Stimulated activated CD8-positive, alpha-beta memory T cell treated with anti-CD3 and anti-CD28 coated beads, Interleukin-15, amount 100 ng/mL, for 48 hours (primary cell): ENCODE data around the gene PPP2R3A.
"Not testable (repeated sequence)": the region's sequence is repeated elsewhere in the genome, so short reads cannot be mapped to it uniquely, and the experiment has no call there.

Experiments used
- DNase-seq, 2 donors: peaks; one replicate each; pipeline ENCODE4 v3.0.0-alpha.2; 2020; ENCODE audit warnings: low read depth in 2 of 2

Gene PPP2R3A

DNA sequence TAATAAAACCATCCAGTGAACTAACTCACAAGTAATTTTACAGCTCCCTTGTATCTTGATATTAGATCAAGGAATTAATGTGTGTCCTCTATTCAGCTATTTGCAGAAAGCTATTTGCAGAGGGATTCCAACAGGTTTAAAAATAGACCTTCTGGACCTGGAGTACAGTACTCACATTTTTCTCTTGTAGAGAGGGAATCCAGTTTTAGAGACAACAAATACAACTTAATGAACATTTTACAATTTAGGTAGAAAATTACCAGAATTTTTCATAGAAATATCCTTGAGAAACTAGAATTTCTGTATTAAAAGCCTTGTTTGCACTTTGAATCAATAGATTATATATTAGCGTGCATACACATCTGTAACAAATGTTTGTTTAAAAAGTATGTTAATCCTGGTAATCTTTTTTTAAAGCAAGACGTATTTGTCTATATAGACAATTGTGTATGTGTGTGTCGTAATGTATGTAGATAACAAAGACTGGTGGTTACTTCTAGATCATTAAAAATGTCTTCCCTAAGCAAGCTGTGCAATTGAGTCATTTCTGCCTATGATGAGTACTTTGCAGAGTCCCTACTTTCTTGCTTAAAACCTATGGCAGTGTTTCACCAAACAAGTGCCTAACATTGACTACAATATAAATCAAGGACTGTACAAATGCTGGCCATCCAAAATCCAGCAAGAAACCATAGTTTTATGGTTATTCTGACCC, 57.9 kb downstream of the PPP2R3A start:
- DNase-seq = no peak

GRCh38 chr3:136036306-136036705, 70.8 kb downstream of the PPP2R3A start:
- DNase-seq = no peak

GRCh38 chr3:136038668-136039067, 73.1 kb downstream of the PPP2R3A start:
- DNase-seq = no peak

- DNase-seq = no peak
Observed at GRCh38 chr3:136042608-136043221, 77.2 kb downstream of the PPP2R3A start.

DNA sequence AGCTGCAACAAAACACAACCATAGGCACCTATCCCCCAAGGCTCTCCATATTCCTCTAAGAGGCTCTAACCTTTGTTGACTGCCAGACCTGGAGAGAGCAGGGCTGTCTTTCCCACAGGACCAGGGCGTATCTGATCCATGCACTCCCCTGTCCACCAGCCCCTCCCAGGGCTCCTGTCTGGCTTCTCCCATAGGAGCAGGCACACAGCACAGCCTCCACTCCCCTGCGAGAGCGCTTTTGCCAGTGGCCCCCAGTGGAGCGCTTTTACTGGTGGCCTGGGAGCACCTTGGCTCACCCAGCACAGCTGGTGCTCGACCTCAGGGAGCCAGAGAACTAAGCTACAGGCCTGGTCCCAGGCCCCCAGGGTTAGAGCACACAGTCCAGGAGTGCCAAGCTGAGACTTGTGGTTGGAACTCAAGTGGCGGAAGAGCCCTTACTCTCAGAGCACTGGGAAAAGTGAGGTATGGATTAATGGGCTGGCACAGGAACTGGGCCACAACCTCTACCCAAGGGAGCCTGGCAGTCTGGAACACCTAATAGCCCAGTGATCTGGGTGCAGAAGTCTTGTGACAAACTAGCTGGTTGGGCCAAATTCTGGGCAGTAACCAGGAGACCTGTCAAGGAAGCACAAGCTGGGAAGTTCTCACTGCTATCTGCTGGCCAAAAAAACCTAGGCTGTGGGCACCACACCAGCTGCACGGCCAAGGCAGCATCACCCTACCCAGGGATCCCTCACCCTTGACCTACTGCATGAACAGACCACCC, 79.6 kb downstream of the PPP2R3A start:
- DNase-seq = no peak

DNA sequence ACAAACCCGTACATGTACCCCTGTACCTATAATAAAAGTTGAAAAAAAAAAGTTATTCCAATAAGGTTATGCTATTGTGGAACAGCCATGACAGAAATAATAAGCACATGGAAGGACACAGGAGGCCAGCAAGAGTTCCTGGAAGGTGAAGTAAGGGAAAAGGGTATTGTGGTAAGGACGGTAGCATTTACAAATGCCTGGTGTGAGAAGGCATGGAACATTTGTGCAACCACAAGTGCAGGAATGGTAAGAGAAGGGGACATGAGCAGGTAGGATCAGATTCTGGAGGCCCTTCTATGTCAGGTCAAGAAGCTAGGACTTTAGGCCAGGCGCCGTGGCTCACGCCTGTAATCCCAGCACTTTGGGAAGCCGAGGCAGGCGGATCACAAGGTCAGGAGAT, 82.5 kb downstream of the PPP2R3A start:
- DNase-seq = no peak

DNA sequence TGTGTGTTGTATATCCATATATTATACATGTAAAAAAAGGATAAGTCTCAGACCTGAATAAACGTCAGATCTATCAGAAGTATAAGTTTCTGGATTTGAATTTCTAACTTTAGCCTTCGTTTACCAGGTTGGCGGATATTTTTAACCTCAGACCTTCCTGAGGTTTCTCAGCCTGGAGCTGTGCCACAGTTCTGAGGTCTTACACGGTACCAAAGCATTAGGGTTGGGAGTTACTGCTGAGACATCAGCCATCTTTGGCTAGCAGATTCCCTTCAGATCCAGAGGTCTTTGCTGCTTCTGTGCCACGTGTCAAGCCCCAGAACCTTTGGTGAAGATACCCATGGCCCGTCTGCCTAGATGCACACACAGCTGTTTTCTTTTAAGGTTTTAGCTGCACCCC, 84.7 kb downstream of the PPP2R3A start:
- DNase-seq = no peak

GRCh38 chr3:136055491-136055890, 90.0 kb downstream of the PPP2R3A start:
- DNase-seq = no peak

GRCh38 chr3:136067211-136067610, 101.7 kb downstream of the PPP2R3A start:
- no peak for DNase-seq

DNA sequence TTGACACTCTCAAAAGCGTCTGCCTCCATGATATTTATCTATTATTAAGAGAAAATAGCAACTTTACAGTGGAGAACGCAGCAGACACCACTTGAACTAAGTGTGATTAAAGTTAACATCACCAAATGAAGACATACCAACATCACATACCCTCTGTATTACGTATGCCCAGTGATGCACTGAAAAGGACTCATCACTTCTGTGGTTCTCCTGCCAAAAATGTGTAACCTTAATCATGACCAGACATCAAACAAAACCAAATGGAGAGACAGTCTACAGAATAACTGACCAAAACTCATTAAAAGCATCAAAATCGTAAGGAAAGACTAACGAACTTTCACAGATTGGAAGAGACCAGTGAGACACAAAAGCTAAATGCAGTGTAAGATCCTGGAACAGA, 103.2 kb downstream of the PPP2R3A start:
- DNase-seq = no peak

GRCh38 chr3:136069933-136070332, 104.4 kb downstream of the PPP2R3A start:
- DNase-seq = no peak

GRCh38 chr3:136070334-136070733, 104.8 kb downstream of the PPP2R3A start:
- DNase-seq = no peak

DNA sequence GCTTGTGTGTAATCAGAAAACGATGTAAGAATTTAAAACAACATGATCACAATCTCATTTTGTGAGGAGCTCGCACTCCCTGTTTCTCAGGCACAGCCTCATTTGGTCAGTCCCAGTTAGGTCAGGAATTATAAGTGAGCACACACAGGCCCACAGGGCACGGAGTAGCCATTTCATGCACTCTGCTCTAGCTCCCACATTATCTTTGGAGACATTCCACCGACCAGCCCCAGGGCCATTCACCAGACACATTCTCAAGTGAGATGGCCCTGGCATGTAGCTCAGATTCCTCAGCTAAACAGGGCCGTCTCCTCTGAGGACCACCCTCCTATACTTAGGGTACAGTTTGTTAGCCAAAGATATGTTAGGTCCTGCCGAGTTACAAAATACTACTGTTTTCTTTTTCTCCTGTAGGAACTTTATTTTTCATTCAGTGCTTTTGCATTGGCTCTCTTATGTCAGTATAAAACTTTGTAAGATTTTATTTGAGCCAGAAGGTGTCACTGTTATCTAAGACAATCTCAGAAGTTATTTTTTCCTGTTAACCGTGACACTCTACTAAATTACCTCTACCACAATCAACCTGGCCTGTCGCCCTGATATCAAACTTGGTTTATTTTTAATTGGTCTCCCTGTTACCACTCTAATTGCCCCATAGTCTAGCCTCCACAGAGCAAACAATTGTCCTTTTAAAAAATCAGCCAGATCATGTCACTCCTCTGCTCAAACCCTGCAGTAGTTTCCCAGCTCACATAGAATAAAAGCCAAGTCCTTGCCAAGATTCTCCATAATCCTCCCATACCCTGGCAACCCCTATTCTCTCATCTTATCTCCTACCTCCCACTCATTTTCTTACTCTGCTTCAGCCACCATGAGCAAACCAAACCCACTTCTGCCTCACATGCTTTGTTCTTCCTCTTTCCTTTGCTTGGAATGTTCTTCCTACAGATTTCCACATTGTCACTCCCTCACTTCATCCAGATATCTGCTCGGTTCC, 105.7 kb downstream of the PPP2R3A start:
- no peak for DNase-seq

DNA sequence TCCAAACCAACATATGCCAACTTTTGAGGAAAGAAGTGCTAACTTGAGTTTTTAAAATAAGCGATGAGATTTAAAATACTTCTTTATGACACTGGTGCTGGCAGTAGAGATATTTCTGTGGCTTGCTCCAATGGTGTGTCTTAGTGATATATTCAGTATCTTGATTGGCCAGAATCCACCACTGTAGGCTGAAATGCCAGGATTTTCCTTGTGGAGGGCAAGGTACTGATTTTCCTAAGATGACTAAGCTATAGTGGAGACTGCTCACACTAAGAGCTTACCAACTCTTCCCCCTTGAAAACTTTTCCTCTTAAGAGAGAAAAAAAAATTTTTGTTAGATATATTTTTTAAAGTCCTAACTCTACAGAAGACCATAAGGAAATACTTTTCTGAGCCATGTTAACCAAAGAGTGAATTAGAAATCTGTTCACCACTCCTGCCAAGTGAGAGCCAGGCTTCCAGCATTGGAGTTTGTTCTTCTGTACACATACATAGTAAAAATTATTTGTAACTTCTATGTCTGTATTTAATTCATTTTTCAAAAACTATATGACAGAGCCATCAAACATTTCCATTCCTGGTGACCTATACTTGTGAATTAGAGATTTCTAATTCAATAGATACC, 109.1 kb downstream of the PPP2R3A start:
- DNase-seq = no peak

DNA sequence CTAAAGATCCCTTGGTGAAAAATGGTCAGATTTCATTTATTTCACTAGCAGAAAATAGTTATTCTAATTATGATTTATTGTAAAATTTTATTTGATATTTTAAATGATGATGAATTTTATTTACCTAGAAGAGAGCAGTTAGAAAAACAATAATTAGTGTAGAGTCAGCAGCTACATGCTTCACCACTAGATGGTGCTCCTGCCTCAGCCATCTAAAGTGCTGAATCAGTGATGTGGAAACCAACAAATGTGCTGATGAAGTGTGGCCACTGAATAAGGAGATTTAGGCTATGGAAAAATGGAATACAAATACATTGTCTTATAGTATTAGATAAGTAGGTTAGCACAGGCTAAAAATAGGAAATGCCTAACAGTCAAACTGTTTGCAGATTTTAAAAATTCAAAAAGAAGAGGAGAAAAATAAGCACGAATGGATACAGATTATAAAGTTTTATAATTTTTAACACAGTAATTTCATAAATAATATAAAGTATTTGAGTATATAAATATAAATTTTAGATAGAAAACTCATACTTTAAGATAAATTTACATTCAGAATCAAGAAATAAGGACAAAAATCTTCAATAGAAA, 109.8 kb downstream of the PPP2R3A start:
- DNase-seq = peak; percentile 19 to 30

DNA sequence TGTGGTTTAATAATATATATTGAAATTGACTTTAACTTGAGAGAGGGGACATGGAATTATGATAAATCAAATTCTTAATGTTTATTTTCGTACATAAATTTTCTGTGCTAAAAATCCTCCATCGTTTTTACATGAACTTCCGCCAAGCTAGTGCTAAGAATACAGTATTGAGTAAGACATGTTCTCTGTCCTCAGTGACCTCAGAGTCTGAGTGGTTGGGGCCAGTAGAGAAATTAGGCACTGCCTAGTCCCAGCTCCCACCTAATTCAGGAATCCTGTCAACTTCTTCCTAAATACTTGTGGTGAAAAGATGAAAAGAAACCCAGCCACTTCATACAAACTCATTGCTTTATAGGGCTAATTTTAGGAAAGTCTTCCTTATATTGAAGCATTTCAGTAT, 110.3 kb downstream of the PPP2R3A start:
- DNase-seq = no peak

GRCh38 chr3:136078421-136079364, 113.2 kb downstream of the PPP2R3A start:
- DNase-seq = no peak

DNA sequence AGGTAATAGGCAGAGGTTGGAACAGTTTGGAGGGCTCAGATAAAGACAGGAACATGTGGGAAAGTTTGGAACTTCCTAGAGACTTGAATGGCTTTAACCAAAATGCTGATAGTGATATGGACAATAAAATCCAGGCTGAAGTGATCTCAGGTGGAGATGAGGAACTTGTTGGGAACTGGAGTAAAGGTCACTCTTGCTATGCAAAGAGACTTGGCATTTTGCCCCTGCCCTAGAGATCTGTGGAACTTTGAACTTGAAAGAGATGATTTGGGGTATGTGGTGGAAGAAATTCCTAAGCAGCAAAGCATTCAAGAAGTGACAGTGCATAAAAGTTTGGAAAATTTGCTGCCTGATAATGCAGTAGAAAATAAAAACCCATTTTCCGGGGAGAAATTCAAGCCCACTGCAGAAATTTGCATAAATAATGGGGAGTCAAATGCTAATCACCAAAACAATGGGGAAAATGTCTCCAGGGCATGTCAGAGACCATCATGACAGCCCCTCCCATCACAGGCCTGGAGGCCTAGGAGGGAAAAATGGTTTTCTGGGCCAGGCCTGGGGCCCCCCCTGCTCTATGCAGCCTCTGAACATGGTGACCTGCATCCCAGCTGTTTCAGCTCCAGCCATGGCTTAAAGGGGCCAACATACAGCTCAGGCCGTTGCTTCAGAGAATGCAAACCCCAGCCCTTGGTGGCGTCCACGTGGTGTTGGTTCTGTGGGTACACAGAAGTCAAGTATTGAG, 118.3 kb downstream of the PPP2R3A start:
- not testable (repeated sequence) for DNase-seq

DNA sequence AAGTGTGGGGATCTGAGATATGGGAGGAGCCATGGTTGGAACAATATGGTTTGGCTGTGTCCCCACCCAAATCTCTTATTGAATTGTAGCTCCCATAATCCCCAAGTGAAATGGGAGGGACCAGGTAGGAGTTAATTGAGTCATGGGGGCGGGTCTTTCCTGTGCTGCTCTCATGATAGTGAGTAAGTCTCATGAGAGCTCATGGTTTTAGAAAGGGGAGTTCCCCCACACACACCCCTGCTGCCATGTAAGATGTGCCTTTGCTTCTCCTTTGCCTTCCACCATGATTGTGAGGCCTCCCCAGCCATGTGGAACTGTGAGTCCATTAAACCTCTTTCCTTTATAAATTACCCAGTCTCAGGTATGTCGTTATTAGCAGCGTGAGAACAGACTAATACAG, 119.5 kb downstream of the PPP2R3A start:
- not testable (repeated sequence) for DNase-seq
